ENCODE data around the gene CDS2. TPM values are rescaled to one million over a fixed set of nuclear protein-coding genes. Genes with fewer than 3 reads are reported as not detected.

CDS2 gene
- total RNA-seq, 1 experiment from 2014 or later, result 26.3 TPM

GRCh38 chr20:5234978-5235377, 108.2 kb downstream of the CDS2 start:
- Mint-ChIP-seq H3K4me1 (ENCODE audit: insufficient read depth, unreplicated experiment) (no peaks in the 10 kb centered on the region), H3K27me3 (ENCODE audit: insufficient read depth, unreplicated experiment) (peaks cover 92% of the 10 kb centered on the region), H3K4me3 (ENCODE audit: unreplicated experiment) (no peak overlapping the region), H3K27ac (ENCODE audit: low read depth, unreplicated experiment) (no peak overlapping the region), H3K36me3 (ENCODE audit: insufficient read depth, unreplicated experiment) (no peaks in the 10 kb centered on the region), H3K9me3 (ENCODE audit: unreplicated experiment) (peaks cover 8% of the 10 kb centered on the region)
- DNase-seq (ENCODE audit: unreplicated experiment), result no peak
- BruUV-seq (replicated peaks), result no TSS peak
- intact Hi-C loops (cut with micrococcal nuclease), result no loop called here
- CTCF ChIA-PET, result no interaction called here
- no peak for TF ChIP-seq CTCF (IDR thresholded peaks at IDR 0.05; ENCODE audit: unreplicated experiment)
- POLR2A ChIA-PET, result interaction anchor here (0.8 kb wide), 1 partner anchor 209 kb away, joined by 3 read pairs; no protein-coding TSS in a partner anchor

Other genes with a start within 250 kb of the CDS2 start
- gene SLC23A2, start 125.5 kb upstream of the CDS2 start, total RNA-seq (2022), result 24.0 and 26.5 TPM in 2 replicates
- 56.1 and 78.8 TPM in 2 replicates for gene TMEM230, start 13.9 kb upstream of the CDS2 start, total RNA-seq (2022)
- gene PCNA, start 7.0 kb upstream of the CDS2 start, total RNA-seq (2022), result 38.2 and 45.5 TPM in 2 replicates
- not detected in 2 replicates for gene PROKR2, start 189.9 kb downstream of the CDS2 start, total RNA-seq (2022)

Measured in MCF 10A (cell line).